Measurements from ENCODE around the gene GABRA4.

- TF ChIP-seq, protein P1, sequence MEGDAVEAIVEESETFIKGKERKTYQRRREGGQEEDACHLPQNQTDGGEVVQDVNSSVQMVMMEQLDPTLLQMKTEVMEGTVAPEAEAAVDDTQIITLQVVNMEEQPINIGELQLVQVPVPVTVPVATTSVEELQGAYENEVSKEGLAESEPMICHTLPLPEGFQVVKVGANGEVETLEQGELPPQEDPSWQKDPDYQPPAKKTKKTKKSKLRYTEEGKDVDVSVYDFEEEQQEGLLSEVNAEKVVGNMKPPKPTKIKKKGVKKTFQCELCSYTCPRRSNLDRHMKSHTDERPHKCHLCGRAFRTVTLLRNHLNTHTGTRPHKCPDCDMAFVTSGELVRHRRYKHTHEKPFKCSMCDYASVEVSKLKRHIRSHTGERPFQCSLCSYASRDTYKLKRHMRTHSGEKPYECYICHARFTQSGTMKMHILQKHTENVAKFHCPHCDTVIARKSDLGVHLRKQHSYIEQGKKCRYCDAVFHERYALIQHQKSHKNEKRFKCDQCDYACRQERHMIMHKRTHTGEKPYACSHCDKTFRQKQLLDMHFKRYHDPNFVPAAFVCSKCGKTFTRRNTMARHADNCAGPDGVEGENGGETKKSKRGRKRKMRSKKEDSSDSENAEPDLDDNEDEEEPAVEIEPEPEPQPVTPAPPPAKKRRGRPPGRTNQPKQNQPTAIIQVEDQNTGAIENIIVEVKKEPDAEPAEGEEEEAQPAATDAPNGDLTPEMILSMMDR (IDR thresholded peaks at IDR 0.05) = no peak
- no peak for TF ChIP-seq POLR2A (IDR thresholded peaks at IDR 0.05)
Measured at GRCh38 chr4:46934726-46935125, 58.7 kb downstream of the GABRA4 start.
